Heart left ventricle (tissue), 13 donors: ENCODE results near the gene BTAF1.

Experiments used
- CTCF ChIP-seq, 12 donors: fragments of 200-600 bp; sonication (generic) in 4 of 12; IDR thresholded peaks; one replicate each; pipeline versions ENCODE4 v1.5.0 to v1.8.0; 2018 to 2022; ENCODE audit warnings: antibody characterized with exemption in 12 of 12, mild to moderate bottlenecking in 5 of 12
- POLR2A ChIP-seq, 2 donors: fragments of 450-650 bp; IDR thresholded peaks; one replicate each; pipeline ENCODE4 v1.6.1; 2017; ENCODE audit warnings: antibody characterized with exemption in 2 of 2, mild to moderate bottlenecking in 2 of 2, moderate library complexity in 2 of 2
- donor health status: ischemic (EF 13 %, LVEDD 7.1; RV severe dilation, severe dysfunction).
- donor health status: DM: no; HTN: yes; CAD: no.
- donor health status: DM: no; HTN: no; CAD: no.
- donor health status: ischemic (EF 25% LVEDD 6.9; RV normal size, moderate dysfunction).
- donor health status: ischemic (EF 25% LVEDD 5.7; RV mildly dilated, moderate dysfunction).
- donor health status: ischemic (EF 35%, LVEDD 5.7; RV mildly dilated, moderate dysfunction).
- donor health status: nonischemic (EF 11% LVEDD 7.7; RV severe dilation, severe dysfunction).
- donor health status: DM: yes; HTN: yes; CAD: no.
- donor health status: PGD.
- donor health status: ischemic (EF 29% LVEDD 5.4; RV normal size, mild dysfunction).
- donor health status: nonischemic (EF 23%, LVEDD 6.1; RV moderate dilation, normal function).

GRCh38 chr10:91907033-91907594, 16.5 kb upstream of the BTAF1 start:
- no peak for TF ChIP-seq CTCF (IDR thresholded peaks at IDR 0.05)
- no peak for TF ChIP-seq POLR2A (IDR thresholded peaks at IDR 0.05)
